ENCODE measurements around the gene RNF121.

Gene RNF121

DNA sequence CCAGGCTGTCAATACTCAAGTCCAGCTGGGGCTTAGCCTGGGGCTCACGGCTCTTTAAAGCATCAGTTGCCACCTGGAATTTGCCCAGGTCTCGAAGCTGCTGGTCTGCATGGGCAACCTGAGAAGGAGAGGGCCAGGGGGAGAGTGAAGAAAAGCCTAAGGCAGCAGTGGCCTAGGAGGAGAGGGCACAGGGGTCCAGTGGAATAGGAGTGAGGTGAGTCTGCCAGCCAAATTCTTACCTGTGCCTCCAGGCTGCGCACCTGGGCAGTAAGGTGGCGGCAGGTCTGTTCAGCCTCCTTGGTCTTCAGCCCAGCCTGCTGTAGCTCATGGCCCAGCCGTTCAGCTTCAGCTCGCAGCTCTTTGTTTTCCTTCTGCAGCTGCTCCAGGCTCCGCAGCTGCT is 79.9 kb downstream of the RNF121 start:
- TF ChIP-seq, protein P1, sequence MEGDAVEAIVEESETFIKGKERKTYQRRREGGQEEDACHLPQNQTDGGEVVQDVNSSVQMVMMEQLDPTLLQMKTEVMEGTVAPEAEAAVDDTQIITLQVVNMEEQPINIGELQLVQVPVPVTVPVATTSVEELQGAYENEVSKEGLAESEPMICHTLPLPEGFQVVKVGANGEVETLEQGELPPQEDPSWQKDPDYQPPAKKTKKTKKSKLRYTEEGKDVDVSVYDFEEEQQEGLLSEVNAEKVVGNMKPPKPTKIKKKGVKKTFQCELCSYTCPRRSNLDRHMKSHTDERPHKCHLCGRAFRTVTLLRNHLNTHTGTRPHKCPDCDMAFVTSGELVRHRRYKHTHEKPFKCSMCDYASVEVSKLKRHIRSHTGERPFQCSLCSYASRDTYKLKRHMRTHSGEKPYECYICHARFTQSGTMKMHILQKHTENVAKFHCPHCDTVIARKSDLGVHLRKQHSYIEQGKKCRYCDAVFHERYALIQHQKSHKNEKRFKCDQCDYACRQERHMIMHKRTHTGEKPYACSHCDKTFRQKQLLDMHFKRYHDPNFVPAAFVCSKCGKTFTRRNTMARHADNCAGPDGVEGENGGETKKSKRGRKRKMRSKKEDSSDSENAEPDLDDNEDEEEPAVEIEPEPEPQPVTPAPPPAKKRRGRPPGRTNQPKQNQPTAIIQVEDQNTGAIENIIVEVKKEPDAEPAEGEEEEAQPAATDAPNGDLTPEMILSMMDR (IDR thresholded peaks at IDR 0.05; ENCODE audit: low read depth, low read length) = no peak
- no peak for DNase-seq (ENCODE audit: extremely low read depth, low read depth)

DNA sequence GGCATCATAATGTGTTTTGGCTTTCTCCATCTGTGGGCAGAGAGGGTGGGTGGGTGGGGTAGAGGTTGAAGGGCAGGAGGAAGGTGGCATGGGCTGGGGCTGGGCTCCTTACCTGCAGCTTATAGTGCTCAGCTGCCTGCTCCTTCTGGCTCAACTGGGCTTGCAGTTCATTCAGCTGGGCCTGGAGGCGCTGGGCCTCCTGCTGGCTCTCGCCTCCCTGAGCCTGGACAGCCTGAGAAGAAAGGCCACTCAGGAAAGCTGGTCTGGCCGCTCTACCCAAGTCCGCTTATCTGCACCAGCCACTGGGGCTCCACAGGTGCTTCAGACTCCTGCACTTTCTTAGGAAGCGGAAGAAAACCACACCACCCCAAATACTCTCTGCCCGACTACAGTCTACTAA is 80.3 kb downstream of the RNF121 start:
- TF ChIP-seq, protein P1 (IDR thresholded peaks at IDR 0.05; ENCODE audit: low read depth, low read length) = no peak
- no peak for DNase-seq (ENCODE audit: extremely low read depth, low read depth)

- no peak for DNase-seq (ENCODE audit: extremely low read depth, low read depth)
- TF ChIP-seq, protein P1 (IDR thresholded peaks at IDR 0.05; ENCODE audit: low read depth, low read length) = no peak
These were observed 81.8 kb downstream of the RNF121 start for GRCh38 chr11:72010529-72011233.

DNA sequence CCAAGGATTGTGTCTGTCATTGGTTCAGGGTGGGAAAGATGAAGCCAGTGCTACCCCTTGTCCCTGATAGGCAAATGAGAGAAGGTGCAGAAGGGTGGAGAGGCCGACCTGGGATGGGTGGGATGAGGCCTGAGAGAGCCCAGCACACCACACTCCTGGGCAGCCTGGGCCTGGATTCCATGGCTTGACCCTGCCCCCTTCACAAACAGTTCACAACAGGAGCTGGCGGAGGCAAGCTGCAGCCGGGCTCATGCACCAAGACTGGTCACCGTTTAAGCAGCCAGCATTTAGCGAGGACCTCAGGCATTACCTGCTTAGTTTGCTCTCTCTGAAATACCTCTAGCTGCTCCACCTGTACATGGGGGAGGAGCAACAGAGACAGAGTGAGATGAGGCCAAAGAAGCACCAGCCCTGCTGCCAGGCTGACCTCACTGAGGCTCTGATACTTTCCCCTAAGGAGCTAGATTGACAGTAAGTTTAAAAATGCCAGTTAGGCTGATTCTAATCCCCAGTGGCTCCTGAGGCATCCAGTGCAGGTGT is 83.3 kb downstream of the RNF121 start:
- TF ChIP-seq, protein P1 (IDR thresholded peaks at IDR 0.05; ENCODE audit: low read depth, low read length) = no peak
- no peak for DNase-seq (ENCODE audit: extremely low read depth, low read depth)

GRCh38 chr11:72012897-72013721 is 84.3 kb downstream of the RNF121 start:
- DNase-seq (ENCODE audit: extremely low read depth, low read depth) = peak; percentile 83
- TF ChIP-seq, protein P1 (IDR thresholded peaks at IDR 0.05; ENCODE audit: low read depth, low read length) = peak; percentile 27

GRCh38 chr11:72013765-72014711 is 85.2 kb downstream of the RNF121 start:
- DNase-seq (ENCODE audit: extremely low read depth, low read depth) = no peak
- TF ChIP-seq, protein P1 (IDR thresholded peaks at IDR 0.05; ENCODE audit: low read depth, low read length) = no peak

All from AG09319 (cell line).